ENCODE measurements around the gene WFDC1. TPM values are rescaled to one million over a fixed set of nuclear protein-coding genes. Genes with fewer than 3 reads are reported as not detected.
A peak's percentile ranks its signal among the peaks of the same experiment; 100 is the strongest.

Gene WFDC1
- polyA plus RNA-seq, 1 experiment: 19.9 TPM

- H3K27ac ChIP-seq (ENCODE audit: low read depth, low read length): no peak overlapping the region
- POLR2A ChIA-PET: no interaction called here
- peaks cover 4% of the 10 kb centered on the region for H3K9me3 ChIP-seq (ENCODE audit: control insufficient read depth, insufficient read depth, low read length)
- peaks cover 12% of the 10 kb centered on the region for H3K27me3 ChIP-seq (ENCODE audit: control insufficient read depth, insufficient read depth, low read length)
- no peak overlapping the region for H3K4me3 ChIP-seq (ENCODE audit: low read depth, low read length)
- CTCF ChIA-PET: interaction anchor here (1.3 kb wide), 1 partner anchor 19 kb away, joined by 8 read pairs; no protein-coding TSS in a partner anchor
- TF ChIP-seq CTCF (IDR thresholded peaks at IDR 0.05; ENCODE audit: low read depth, low read length): no peak
- no peak for DNase-seq (ENCODE audit: low read depth, low spot score)
Measured at GRCh38 chr16:84258266-84258665, 36.4 kb upstream of the WFDC1 start.

GRCh38 chr16:84259691-84260090 is 35.0 kb upstream of the WFDC1 start:
- CTCF ChIA-PET: no interaction called here
- no peak for DNase-seq (ENCODE audit: low read depth, low spot score)
- Histone ChIP-seq H3K9me3 (ENCODE audit: control insufficient read depth, insufficient read depth, low read length) (peaks cover 4% of the 10 kb centered on the region), H3K27me3 (ENCODE audit: control insufficient read depth, insufficient read depth, low read length) (peaks cover 9% of the 10 kb centered on the region), H3K4me3 (ENCODE audit: low read depth, low read length) (no peak overlapping the region), H3K27ac (ENCODE audit: low read depth, low read length) (no peak overlapping the region)
- no peak for TF ChIP-seq CTCF (IDR thresholded peaks at IDR 0.05; ENCODE audit: low read depth, low read length)
- POLR2A ChIA-PET: interaction anchor here (0.7 kb wide), 2 partner anchors 16 to 32 kb away, joined by 4 to 8 read pairs; no protein-coding TSS in a partner anchor

GRCh38 chr16:84260766-84261554 is 33.7 kb upstream of the WFDC1 start:
- no peak for TF ChIP-seq CTCF (IDR thresholded peaks at IDR 0.05; ENCODE audit: low read depth, low read length)
- CTCF ChIA-PET: interaction anchor here (0.5 to 1.4 kb wide), 3 partner anchors 16 to 361 kb away, joined by 3 to 5 read pairs (median 3); no protein-coding TSS in a partner anchor

GRCh38 chr16:84262031-84262430 is 32.6 kb upstream of the WFDC1 start:
- POLR2A ChIA-PET: no interaction called here
- Histone ChIP-seq H3K4me3 (ENCODE audit: low read depth, low read length) (no peak overlapping the region), H3K27ac (ENCODE audit: low read depth, low read length) (no peak overlapping the region), H3K9me3 (ENCODE audit: control insufficient read depth, insufficient read depth, low read length) (no peaks in the 10 kb centered on the region), H3K27me3 (ENCODE audit: control insufficient read depth, insufficient read depth, low read length) (peaks cover 3% of the 10 kb centered on the region)
- no peak for TF ChIP-seq CTCF (IDR thresholded peaks at IDR 0.05; ENCODE audit: low read depth, low read length)
- DNase-seq (ENCODE audit: low read depth, low spot score): no peak
- CTCF ChIA-PET: interaction anchor here (1.4 kb wide), 1 partner anchor 15 kb away, joined by 5 read pairs; no protein-coding TSS in a partner anchor

More at GRCh38 chr16:84260766-84261554, 33.7 kb upstream of the WFDC1 start:
- H3K4me3 ChIP-seq (ENCODE audit: low read depth, low read length): no peak overlapping the region
- H3K9me3 ChIP-seq (ENCODE audit: control insufficient read depth, insufficient read depth, low read length): no peaks in the 10 kb centered on the region
- H3K27me3 ChIP-seq (ENCODE audit: control insufficient read depth, insufficient read depth, low read length): peaks cover 6% of the 10 kb centered on the region
- H3K27ac ChIP-seq (ENCODE audit: low read depth, low read length): no peak overlapping the region
- DNase-seq (ENCODE audit: low read depth, low spot score): no peak
- POLR2A ChIA-PET: no interaction called here

GRCh38 chr16:84262939-84263338 is 31.7 kb upstream of the WFDC1 start:
- peak overlapping the region; percentile 31 for H3K27ac ChIP-seq (ENCODE audit: low read depth, low read length)
- H3K4me3 ChIP-seq (ENCODE audit: low read depth, low read length): no peak overlapping the region
- ChIA-PET POLR2A (no interaction called here), CTCF (interaction anchor here (3.0 kb wide), 1 partner anchor 15 kb away, joined by 15 read pairs; no protein-coding TSS in a partner anchor)
- H3K27me3 ChIP-seq (ENCODE audit: control insufficient read depth, insufficient read depth, low read length): peaks cover 7% of the 10 kb centered on the region
- no peak for TF ChIP-seq CTCF (IDR thresholded peaks at IDR 0.05; ENCODE audit: low read depth, low read length)
- H3K9me3 ChIP-seq (ENCODE audit: control insufficient read depth, insufficient read depth, low read length): no peaks in the 10 kb centered on the region
- no peak for DNase-seq (ENCODE audit: low read depth, low spot score)

All from AG04450 (cell line).